B cell (primary cell): ENCODE data around the gene PRKCH.

Experiments
- EZH2 ChIP-seq: IDR thresholded peaks from 2 replicates; pipeline ENCODE4 v1.6.1; 2012; ENCODE audit warnings: borderline replicate concordance, low read depth, mild to moderate bottlenecking, moderate library complexity, low read length; ENCODE audit not compliant: insufficient read depth, poor library complexity, severe bottlenecking
- TF ChIP-seq, protein P1 (sequence below): fragments of 200-600 bp; IDR thresholded peaks from one replicate; pipeline ENCODE4 v1.8.0; 2022; ENCODE audit warnings: antibody characterized with exemption, mild to moderate bottlenecking

DNA sequence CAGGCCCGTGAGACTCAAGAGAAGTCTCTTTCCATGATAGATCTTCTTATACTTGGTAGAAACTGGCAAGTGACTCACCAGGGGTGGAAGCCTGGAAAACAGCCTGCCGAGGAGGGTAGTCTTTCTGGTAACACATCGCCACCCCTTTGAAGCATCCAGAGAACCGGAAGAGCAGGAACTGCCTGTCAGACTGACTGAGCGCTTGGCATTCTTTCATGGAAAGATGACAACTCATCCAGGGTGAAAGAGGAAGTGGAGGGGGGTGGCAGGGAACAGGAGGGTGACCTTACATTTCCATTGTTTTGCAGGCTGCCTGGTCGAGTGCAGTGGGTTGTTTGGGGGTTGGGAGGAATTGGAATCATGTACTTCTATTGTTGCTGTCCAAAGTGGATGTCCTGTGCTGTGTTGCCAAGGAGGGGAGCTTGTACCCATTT is 34.5 kb downstream of the PRKCH start:
- TF ChIP-seq, protein P1, sequence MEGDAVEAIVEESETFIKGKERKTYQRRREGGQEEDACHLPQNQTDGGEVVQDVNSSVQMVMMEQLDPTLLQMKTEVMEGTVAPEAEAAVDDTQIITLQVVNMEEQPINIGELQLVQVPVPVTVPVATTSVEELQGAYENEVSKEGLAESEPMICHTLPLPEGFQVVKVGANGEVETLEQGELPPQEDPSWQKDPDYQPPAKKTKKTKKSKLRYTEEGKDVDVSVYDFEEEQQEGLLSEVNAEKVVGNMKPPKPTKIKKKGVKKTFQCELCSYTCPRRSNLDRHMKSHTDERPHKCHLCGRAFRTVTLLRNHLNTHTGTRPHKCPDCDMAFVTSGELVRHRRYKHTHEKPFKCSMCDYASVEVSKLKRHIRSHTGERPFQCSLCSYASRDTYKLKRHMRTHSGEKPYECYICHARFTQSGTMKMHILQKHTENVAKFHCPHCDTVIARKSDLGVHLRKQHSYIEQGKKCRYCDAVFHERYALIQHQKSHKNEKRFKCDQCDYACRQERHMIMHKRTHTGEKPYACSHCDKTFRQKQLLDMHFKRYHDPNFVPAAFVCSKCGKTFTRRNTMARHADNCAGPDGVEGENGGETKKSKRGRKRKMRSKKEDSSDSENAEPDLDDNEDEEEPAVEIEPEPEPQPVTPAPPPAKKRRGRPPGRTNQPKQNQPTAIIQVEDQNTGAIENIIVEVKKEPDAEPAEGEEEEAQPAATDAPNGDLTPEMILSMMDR = no peak
- no peak for TF ChIP-seq EZH2
